GOT3 (cell line): ENCODE results near the gene ASTN2.
A peak's percentile ranks its signal among the peaks of the same experiment; 100 is the strongest.

Experiments
- DNase-seq: peaks from one replicate; lab custom pipeline; 2025; ENCODE audit warnings: mixed read lengths; lab: John Stamatoyannopoulos, UW

Gene ASTN2

GRCh38 chr9:116564266-116564793 lies 850.5 kb downstream of the ASTN2 start:
- DNase-seq: no peak

DNA sequence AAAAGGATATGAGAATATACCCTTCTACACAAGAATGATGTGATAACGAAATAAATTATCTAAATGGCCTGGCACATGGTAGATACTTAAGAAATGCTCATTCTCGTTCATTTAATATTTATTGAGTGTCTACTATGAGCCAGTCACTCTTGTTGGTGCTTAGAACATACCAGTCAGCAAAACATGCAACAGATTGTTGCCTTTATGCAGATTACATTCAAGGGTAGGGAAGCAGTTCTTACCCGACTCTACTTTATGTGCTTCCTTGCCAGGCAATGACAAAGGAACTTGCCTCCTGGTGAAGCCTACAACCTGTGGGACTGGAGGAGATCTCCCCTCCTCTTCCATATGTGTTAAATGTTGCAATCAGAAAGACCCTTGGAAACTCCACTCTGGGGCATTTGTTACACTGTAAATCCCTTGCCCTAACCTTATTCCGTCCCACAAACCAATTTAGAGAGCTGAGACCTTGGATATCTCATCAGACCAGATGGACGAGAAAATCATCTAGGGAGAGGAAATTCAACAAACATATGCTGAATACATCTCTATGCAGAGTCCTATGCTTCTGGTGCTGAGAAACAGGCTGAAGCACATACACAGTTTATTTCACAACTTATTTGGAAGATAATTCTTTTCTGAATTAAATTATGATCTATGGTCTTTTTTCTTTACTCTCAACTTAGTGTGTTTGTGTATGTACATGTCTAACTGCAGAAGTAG lies 855.9 kb downstream of the ASTN2 start:
- DNase-seq: no peak

- DNase-seq: no peak
These were observed 856.8 kb downstream of the ASTN2 start for GRCh38 chr9:116558035-116558434.

DNA sequence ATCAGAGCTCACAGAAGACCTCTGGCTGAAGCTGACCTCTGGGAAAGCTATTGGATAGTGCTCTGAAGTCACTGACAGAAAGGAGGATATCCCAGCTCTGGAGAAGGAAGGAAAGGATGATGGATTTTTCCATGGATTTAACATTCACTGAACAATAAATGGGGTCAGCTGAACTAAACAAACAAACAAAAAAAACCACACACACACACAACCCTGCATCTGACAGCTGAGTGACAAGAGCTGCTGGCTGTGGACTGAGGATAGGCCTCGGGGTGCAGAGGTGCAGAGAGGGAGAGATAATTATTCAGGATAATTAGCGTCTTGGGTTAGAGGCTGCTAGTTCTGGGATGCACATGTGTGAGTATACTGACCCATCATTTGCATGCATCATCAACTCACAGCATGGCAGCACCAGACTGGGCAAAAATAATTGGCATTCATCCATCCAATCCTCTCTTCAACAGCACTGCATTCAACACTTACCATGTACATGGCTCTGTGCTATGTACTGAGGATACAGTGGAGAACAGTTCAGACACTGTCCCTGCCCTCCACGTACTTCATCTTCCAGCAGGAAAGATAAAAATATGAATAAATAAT lies 859.2 kb downstream of the ASTN2 start:
- DNase-seq: no peak

GRCh38 chr9:116555119-116555518 lies 859.7 kb downstream of the ASTN2 start:
- no peak for DNase-seq

DNA sequence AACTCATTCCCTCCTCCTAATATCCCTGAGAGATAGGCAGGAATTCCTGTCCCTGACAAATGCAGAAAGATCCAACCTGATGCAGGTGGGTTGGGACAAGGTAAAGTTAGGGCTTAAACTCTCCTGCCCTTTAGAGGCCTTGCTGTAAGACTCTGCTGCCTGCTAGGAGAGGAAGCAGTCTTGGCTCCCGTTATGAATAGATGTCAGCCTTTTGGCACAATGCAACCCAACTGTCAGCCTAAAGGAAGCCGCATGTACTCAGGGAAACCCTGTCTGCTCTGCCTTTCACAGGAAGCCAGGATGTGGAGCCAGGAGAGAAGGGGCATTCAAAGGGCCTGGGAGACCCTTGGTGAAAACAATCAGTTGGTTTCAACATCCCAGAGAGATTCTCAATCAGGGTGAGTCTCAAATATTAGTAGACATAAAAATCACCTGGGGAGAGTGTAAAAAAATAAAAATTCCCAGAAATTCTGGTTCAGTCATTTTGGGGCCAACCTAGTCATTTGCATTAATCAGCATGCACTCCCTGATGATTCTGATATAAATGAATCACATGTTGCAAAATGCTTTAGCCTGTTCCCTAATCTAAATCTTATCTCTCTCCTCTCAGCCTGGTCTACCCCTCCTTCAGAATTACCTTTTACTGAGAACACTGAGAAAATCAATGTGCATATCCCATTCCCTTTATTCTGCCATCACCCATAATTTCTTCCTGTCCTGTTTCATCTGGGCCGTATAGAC lies 864.0 kb downstream of the ASTN2 start:
- no peak for DNase-seq

- no peak for DNase-seq
These were observed 864.8 kb downstream of the ASTN2 start for GRCh38 chr9:116549786-116550660.

DNA sequence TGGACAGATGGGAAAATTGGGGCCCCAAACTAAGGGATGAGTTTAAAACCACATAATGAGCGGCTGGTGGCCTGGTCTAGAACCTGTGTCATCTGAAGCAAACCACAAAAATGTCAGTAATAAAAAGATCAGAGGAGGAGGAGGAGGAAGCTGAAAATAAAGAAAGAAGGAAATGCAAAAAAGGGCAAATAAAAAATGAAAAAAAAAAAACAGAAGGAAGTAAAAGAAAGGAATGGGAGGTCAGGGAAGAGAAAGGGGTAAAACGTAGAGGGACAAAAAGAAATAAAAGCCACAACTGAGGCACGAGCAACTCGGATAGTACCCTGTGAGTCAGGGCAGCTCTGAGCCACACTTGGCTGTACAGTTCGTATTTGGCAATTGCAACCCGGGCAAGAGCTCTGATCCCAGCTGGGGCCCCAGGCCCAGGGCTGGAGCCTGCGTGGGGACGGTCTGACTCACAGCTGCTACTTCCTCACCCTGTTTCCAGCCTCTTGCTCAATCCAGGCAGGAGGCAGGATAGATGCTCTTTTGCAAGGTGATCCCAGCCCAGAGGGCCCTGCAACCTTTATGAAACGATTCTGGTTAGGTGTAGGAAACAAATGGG lies 865.7 kb downstream of the ASTN2 start:
- DNase-seq: peak; percentile 49

DNA sequence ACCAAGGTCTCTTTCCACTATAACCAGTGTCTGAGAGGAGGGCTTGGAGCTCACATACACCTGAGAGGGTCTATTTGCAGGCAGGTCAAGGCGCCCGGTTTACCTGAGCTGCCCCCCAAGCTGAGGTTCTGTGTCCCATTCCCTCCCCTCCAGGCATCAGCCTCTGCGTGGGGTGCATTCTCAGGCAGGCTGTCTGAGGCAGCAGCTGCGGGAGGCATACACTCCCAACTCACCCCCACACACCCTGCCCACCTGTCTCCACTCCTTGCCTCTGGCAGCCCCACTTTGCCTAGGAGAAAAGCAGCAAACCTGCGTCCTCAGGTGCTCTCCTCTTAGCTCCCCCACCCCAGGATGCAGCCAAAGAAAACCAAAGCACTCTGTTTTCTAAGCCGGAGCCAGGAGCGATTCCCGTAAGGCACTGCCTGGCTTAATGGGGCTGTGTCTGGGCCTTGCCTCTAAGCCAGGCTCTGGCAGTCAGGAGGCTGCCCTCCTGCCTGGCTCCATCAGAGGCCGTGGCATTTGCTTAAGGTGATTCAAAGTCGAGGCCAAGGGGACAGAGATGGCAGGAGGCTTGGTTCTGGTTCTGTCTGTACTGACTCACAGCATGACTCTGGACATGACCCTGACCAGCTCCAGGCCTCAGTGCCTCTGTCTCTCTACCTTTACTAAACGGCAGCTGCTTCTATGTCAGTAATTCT lies 867.0 kb downstream of the ASTN2 start:
- DNase-seq: no peak

GRCh38 chr9:116546711-116547581 lies 867.9 kb downstream of the ASTN2 start:
- DNase-seq: no peak

- DNase-seq: no peak
These were observed 870.0 kb downstream of the ASTN2 start for GRCh38 chr9:116544896-116545295.

DNA sequence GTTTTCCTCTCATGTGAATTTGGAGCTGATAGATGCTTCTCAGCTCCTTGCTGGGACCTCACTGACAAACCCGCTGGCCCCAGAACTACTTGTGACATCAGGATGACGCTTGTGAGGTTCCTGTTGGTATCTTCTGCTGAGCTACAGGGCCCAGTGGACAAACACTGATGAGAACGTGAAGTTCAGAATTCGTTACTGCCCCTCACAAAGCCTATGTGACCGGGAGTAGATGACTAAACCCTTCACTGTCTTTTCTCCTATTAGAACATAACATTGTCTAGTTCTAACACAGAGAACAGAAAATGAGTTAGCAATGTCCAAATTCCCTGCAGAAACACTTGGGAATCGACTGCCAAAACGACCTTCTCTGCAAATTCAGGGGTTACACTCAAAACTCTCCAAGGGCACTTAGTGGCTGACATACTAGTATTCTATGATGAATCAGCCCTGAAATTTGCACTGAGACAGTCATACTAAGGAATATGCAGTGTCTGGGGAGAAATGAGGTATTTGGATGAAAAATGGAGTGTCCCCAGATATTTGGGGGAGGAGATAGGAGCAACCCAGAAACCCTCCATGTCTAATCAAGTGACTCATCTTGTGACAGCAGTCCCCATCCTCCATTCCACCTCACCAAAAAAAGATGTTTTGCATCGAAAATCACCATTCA lies 871.0 kb downstream of the ASTN2 start:
- DNase-seq: no peak

- no peak for DNase-seq
These were observed 873.5 kb downstream of the ASTN2 start for GRCh38 chr9:116541402-116541801.

DNA sequence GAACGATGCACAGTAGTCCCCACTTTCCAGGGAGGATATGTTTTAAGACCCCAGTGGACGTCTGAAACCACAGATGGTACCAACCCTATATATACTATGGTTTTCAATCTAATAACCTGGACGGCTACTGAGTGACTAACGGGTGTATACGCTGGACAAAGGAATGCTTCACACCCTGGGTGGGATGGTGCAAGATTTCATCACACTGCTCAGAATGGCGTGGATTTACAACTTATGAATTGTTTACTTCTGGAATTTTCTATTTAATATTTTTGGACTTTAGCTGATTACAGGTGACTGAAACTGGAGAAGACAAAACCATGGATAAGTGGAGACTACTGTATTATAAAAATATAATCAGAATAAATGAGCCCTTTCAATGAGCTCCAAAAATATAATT lies 875.3 kb downstream of the ASTN2 start:
- no peak for DNase-seq

DNA sequence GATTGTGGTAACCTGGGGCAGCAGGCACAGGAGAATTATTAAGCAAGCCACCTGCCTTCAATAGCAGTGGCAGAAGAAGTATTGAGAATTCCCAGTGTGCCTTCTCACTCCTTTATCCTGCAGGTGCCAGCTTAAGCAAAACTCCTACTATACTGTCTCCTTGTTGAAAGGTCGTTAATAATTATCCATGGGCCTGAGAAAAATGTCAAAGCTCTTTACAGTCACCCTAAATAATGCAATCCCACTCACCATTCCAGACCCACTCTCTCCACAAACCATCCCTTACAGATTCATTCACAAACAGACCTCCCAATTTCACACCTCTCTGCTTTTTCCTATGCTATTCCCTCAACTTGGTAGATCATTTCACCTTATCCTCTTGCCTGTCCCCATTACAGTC lies 889.2 kb downstream of the ASTN2 start:
- no peak for DNase-seq

GRCh38 chr9:116524778-116525470 lies 889.9 kb downstream of the ASTN2 start:
- DNase-seq: no peak

DNA sequence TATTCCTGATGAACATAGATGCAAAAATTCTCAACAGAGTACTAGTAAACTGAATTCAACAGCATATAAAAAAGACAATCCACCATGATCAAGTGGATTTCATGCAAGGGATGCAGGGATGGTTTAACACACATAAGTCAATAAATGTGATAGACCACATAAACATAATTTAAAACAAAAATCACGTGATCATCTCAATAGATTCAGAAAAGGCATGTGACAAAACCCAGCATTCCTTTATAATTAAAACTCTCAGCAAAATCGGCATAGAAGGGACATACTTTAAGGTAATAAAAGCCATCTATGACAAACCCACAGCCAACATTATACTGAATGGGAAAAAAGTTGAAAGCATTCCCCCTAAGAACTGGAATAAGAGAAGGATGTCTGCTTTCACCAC lies 894.6 kb downstream of the ASTN2 start:
- no peak for DNase-seq

DNA sequence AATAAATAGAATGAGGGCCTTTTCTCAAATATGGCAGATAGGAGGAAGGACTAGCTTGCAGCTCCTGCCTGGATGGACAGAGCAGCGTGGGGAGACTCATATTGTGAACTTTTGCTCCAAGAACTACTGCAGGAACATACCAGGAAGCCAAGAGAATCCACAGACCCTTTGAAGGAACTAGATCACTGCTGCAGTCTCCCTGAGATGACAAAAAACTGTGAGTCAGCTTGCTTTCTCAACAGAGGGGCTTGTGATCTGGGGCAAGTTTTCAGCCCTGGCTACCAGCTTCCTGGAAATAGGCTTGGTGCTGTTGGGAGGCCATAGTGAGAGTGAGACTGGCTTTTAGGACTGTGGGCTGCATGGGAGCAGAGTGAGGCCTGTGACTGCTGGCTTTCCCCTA lies 898.4 kb downstream of the ASTN2 start:
- no peak for DNase-seq

- no peak for DNase-seq
These were observed 899.3 kb downstream of the ASTN2 start for GRCh38 chr9:116515541-116515940.
